ENCODE measurements around the gene BBLN.

DNA sequence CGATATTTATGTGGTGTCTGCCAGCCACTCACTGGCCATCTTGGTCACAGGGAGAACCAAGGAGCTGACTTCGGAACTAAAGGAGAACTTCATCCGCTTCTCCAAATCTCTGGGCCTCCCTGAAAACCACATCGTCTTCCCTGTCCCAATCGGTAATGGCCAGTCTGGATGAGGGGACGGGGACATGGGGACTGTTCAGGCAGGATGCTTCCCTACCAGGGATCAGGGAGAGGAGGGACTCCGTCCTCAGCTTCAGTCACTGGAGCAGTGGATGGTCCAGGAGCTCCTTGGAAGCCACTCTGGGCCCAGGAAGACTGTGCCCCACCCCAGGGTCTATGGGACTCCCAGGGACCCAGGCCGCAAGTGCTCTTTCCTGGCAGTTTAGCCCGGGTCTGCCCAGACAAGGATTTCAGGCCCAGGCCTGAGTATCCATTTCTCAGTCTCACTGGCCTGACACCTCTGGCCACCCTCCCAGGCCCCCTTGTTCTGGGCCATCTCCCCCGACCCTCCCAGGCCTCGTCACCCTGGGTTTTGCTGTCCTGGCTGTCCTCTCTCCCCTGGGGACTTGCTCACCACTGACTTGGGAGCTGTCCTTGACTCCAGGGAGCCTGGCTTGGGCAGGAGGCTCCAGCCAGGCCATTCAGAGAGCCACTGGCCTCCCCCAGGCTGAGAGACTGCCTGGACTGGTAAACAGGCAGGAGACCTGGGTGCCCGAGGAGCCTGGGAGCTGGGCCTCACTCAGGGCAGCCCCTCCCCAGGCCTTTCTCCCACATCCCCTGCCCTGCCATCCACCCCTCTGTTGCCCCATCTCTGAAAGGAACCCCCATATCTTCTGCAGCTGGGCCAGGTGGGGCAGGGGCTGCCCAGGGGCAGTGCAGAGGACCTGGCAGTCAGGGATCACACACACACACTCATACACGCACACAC lies 7.7 kb upstream of the BBLN start:
- TF ChIP-seq, protein P1, sequence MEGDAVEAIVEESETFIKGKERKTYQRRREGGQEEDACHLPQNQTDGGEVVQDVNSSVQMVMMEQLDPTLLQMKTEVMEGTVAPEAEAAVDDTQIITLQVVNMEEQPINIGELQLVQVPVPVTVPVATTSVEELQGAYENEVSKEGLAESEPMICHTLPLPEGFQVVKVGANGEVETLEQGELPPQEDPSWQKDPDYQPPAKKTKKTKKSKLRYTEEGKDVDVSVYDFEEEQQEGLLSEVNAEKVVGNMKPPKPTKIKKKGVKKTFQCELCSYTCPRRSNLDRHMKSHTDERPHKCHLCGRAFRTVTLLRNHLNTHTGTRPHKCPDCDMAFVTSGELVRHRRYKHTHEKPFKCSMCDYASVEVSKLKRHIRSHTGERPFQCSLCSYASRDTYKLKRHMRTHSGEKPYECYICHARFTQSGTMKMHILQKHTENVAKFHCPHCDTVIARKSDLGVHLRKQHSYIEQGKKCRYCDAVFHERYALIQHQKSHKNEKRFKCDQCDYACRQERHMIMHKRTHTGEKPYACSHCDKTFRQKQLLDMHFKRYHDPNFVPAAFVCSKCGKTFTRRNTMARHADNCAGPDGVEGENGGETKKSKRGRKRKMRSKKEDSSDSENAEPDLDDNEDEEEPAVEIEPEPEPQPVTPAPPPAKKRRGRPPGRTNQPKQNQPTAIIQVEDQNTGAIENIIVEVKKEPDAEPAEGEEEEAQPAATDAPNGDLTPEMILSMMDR (IDR thresholded peaks at IDR 0.05; ENCODE audit: insufficient read depth, low read length): no peak
- TF ChIP-seq POLR2AphosphoS5 (IDR thresholded peaks at IDR 0.05; ENCODE audit: low read depth): no peak
